Vagina (tissue), 2 donors: ENCODE data around the gene NACC2.

ENCODE experiments used
- CTCF ChIP-seq, 3 experiments: fragments of 450-650 bp in 2 of 3; fragments of 200-600 bp in 1 of 3; sonication (generic) in 1 of 3; IDR thresholded peaks; one replicate each; pipeline ENCODE4 v1.5.1; 2017 to 2019; ENCODE audit warnings: antibody characterized with exemption in 3 of 3, mild to moderate bottlenecking in 2 of 3, moderate library complexity in 2 of 3
- POLR2A ChIP-seq, 2 donors: fragments of 450-650 bp; IDR thresholded peaks; one replicate each; pipeline ENCODE4 v1.6.1; 2017; ENCODE audit warnings: antibody characterized with exemption in 2 of 2, mild to moderate bottlenecking in 2 of 2, moderate library complexity in 2 of 2

- TF ChIP-seq POLR2A (IDR thresholded peaks at IDR 0.05) (no peak), CTCF (IDR thresholded peaks at IDR 0.05) (no peak)
Measured at GRCh38 chr9:135997090-135998015, 97.7 kb downstream of the NACC2 start.
